Transverse colon (tissue), 4 donors: ENCODE measurements around the gene CABS1. TPM values are rescaled to one million over a fixed set of nuclear protein-coding genes. Genes with fewer than 3 reads are reported as not detected.

Experiments
- DNase-seq: peaks from one replicate; pipeline ENCODE4 v3.0.0-alpha.2; 2019
- H3K27ac ChIP-seq, 4 donors: fragments of 200-600 bp; sonication (generic); 2 replicates each; pipeline ENCODE4 v1.5.1; 2016 to 2018; ENCODE audit warnings: inconsistent platforms in 4 of 4
- H3K27me3 ChIP-seq: fragments of 200-600 bp; sonication (generic); 2 replicates; pipeline ENCODE4 v1.5.1; 2017; ENCODE audit warnings: inconsistent platforms
- H3K36me3 ChIP-seq, 4 donors: fragments of 200-600 bp; sonication (generic); 2 replicates each; pipeline ENCODE4 v1.5.1; 2017 to 2019; ENCODE audit warnings: inconsistent platforms in 4 of 4
- H3K4me1 ChIP-seq, 4 donors: fragments of 200-600 bp; sonication (generic); 2 replicates each; pipeline ENCODE4 v1.5.1; 2017 to 2020; ENCODE audit warnings: inconsistent platforms in 4 of 4
- H3K4me3 ChIP-seq, 4 donors: fragments of 200-600 bp; sonication (generic); 1 replicate in 1 of 4; 2 replicates in 3 of 4; pipeline versions ENCODE4 v1.5.1 to v1.6.1; 2017 to 2019; ENCODE audit warnings: inconsistent platforms in 4 of 4
- H3K9me3 ChIP-seq, 2 donors: fragments of 200-600 bp; sonication (generic); 2 replicates each; pipeline ENCODE4 v1.5.1; 2017 to 2019; ENCODE audit warnings: inconsistent platforms in 2 of 2
- CTCF ChIP-seq, 5 experiments: fragments of 200-600 bp in 3 of 5; fragments of 450-650 bp in 2 of 5; sonication (generic) in 3 of 5; IDR thresholded peaks; 1 replicate in 2 of 5; 2 replicates in 3 of 5; pipeline ENCODE4 v1.5.1; 2016 to 2017; ENCODE audit warnings: antibody characterized with exemption in 5 of 5, inconsistent platforms in 3 of 5, mild to moderate bottlenecking in 2 of 5, moderate library complexity in 1 of 5
- EP300 ChIP-seq: sonication (generic); formaldehyde crosslinking; IDR thresholded peaks from one replicate; pipeline ENCODE4 v1.6.1; 2017; ENCODE audit warnings: antibody characterized with exemption, low read depth
- POLR2A ChIP-seq: fragments of 450-650 bp; IDR thresholded peaks from one replicate; pipeline ENCODE4 v1.6.1; 2016; ENCODE audit warnings: antibody characterized with exemption, mild to moderate bottlenecking, moderate library complexity
- POLR2AphosphoS5 ChIP-seq, 3 donors: sonication (generic); formaldehyde crosslinking; IDR thresholded peaks; one replicate each; pipeline ENCODE4 v1.6.1; 2016; ENCODE audit warnings: antibody characterized with exemption in 3 of 3
- WGBS, 2 donors: methylation state at CpG; one replicate each; pipeline ENCODE4 v1.1.5; 2018; ENCODE audit warnings: low coverage in 1 of 2; 5-methylcytosine and 5-hydroxymethylcytosine counted together
- in situ Hi-C, 4 donors: fragments of 200-750 bp; cut with MboI; loops; one replicate each; pipeline versions ENCODE4 v1.15.0 to v1.15.1; 2017; ENCODE audit warnings: low sequenced_read_pairs in 3 of 4, low pct_ligation_motif_present in 1 of 4, low pct_unique_long_range_greater_than_20kb in 1 of 4
- intact Hi-C: fragments of 100-400 bp; cut with DNase I; formaldehyde crosslinking; loops from one replicate; pipeline ENCODE4 v1.15.1; 2023; ENCODE audit warnings: low total_unique reads
- total RNA-seq, 4 donors: library from RNA; depleted of rRNA; stranded (reverse); fragments of >200 nt; gene quantifications; one replicate each; pipeline ENCODE4 v1.1.0, GENCODE V29; 2016

Gene CABS1
- total RNA-seq, 4 donors from 2014 or later, result not detected

GRCh38 chr4:70359115-70359661 is 24.4 kb downstream of the CABS1 start:
- H3K27ac ChIP-seq, result no peak overlapping the region
- WGBS, 2 donors, result 44 to 53% methylated on average over 3 of the region's 3 CpGs
- no peak for DNase-seq

GRCh38 chr4:70360460-70360859 is 25.7 kb downstream of the CABS1 start, which contains the start of gene SMR3A:
Gene SMR3A (plus strand): TSS chr4:70360760. CDS start chr4:70362116, 1,356 bp downstream.
- in situ Hi-C loops, result no loop called here
- Histone ChIP-seq H3K4me3 (no peak within 1 kb of the TSS), H3K27ac (no peak within 1 kb of the TSS), H3K36me3 (no peaks in the 10 kb centered on the region), H3K9me3 (no peaks in the 10 kb centered on the region), H3K27me3 (no peaks in the 10 kb centered on the region), H3K4me1 (no peaks in the 10 kb centered on the region)
- TF ChIP-seq POLR2A (no peak), POLR2AphosphoS5 (IDR thresholded peaks at IDR 0.05) (no peak), CTCF (IDR thresholded peaks at IDR 0.05) (no peak), EP300 (no peak)
- intact Hi-C loops, result no loop called here
- no peak for DNase-seq
- WGBS, 2 donors, result 82 to 93% methylated on average over 2 to 3 of the region's 3 CpGs

More at GRCh38 chr4:70359115-70359661, 24.4 kb downstream of the CABS1 start:
- TF ChIP-seq POLR2AphosphoS5 (IDR thresholded peaks at IDR 0.05), result no peak
- no peak for TF ChIP-seq CTCF (IDR thresholded peaks at IDR 0.05)
- no peak for TF ChIP-seq POLR2A
- TF ChIP-seq EP300, result no peak
- Histone ChIP-seq H3K27me3 (no peaks in the 10 kb centered on the region), H3K36me3 (no peaks in the 10 kb centered on the region), H3K4me3 (no peak overlapping the region), H3K9me3 (no peaks in the 10 kb centered on the region), H3K4me1 (no peaks in the 10 kb centered on the region)
- intact Hi-C loops, result no loop called here
- in situ Hi-C loops, result no loop called here

GRCh38 chr4:70364002-70364401 is 29.2 kb downstream of the CABS1 start:
- Histone ChIP-seq H3K27ac (no peak overlapping the region), H3K4me3 (no peak overlapping the region), H3K4me1 (no peaks in the 10 kb centered on the region), H3K36me3 (no peaks in the 10 kb centered on the region), H3K9me3 (no peaks in the 10 kb centered on the region), H3K27me3 (no peaks in the 10 kb centered on the region)
- in situ Hi-C loops, result no loop called here
- intact Hi-C loops, result no loop called here
- 86% methylated on average over 5 of the region's 5 CpGs for WGBS, 2 donors
- TF ChIP-seq EP300 (no peak), CTCF (IDR thresholded peaks at IDR 0.05) (no peak), POLR2AphosphoS5 (IDR thresholded peaks at IDR 0.05) (no peak), POLR2A (no peak)
- no peak for DNase-seq

- H3K4me3 ChIP-seq, result no peak overlapping the region
- no peak overlapping the region for H3K27ac ChIP-seq
- H3K4me1 ChIP-seq, result no peaks in the 10 kb centered on the region
- H3K27me3 ChIP-seq, result no peaks in the 10 kb centered on the region
- no peak for TF ChIP-seq POLR2A
- TF ChIP-seq CTCF (IDR thresholded peaks at IDR 0.05), result no peak
- TF ChIP-seq POLR2AphosphoS5 (IDR thresholded peaks at IDR 0.05), result no peak
- no peak for TF ChIP-seq EP300
- H3K9me3 ChIP-seq, result no peaks in the 10 kb centered on the region
- in situ Hi-C loops (no loop called here), intact Hi-C loops (no loop called here)
- 49 to 55% methylated on average over 2 of the region's 2 CpGs for WGBS, 2 donors
- no peaks in the 10 kb centered on the region for H3K36me3 ChIP-seq
- no peak for DNase-seq
Observed at GRCh38 chr4:70365479-70365878, 30.7 kb downstream of the CABS1 start.
